ENCODE data around the gene GCLC.

DNA sequence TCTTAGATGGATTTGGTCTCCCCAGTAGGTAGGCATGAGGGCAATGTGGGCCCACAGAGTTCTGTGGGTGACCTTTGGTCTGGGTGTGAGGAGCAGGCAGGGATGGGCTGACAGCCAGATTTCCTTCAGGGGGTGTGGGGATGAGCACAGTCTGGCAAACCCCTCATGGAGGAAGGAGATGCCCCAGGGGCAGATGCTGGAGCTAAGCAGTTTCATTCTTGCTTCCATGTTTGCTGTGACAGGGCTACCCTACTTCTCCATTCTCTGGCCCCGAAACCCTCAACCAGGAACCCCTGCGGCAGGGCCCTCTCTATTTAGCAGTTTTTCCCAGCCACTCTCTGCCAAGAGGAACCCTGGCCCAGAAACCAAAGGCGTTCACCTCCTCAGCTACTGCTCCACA is 40.4 kb downstream of the GCLC start:
- TF ChIP-seq, protein P1, sequence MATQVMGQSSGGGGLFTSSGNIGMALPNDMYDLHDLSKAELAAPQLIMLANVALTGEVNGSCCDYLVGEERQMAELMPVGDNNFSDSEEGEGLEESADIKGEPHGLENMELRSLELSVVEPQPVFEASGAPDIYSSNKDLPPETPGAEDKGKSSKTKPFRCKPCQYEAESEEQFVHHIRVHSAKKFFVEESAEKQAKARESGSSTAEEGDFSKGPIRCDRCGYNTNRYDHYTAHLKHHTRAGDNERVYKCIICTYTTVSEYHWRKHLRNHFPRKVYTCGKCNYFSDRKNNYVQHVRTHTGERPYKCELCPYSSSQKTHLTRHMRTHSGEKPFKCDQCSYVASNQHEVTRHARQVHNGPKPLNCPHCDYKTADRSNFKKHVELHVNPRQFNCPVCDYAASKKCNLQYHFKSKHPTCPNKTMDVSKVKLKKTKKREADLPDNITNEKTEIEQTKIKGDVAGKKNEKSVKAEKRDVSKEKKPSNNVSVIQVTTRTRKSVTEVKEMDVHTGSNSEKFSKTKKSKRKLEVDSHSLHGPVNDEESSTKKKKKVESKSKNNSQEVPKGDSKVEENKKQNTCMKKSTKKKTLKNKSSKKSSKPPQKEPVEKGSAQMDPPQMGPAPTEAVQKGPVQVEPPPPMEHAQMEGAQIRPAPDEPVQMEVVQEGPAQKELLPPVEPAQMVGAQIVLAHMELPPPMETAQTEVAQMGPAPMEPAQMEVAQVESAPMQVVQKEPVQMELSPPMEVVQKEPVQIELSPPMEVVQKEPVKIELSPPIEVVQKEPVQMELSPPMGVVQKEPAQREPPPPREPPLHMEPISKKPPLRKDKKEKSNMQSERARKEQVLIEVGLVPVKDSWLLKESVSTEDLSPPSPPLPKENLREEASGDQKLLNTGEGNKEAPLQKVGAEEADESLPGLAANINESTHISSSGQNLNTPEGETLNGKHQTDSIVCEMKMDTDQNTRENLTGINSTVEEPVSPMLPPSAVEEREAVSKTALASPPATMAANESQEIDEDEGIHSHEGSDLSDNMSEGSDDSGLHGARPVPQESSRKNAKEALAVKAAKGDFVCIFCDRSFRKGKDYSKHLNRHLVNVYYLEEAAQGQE (IDR thresholded peaks at IDR 0.05; ENCODE audit: low read depth) = no peak
- no peak for TF ChIP-seq EGR1 (IDR thresholded peaks at IDR 0.05)
